Activated CD4-positive, alpha-beta T cell treated with anti-CD3 and anti-CD28 coated beads for 48 hours (primary cell): ENCODE results near the gene ADTRP.
"Not testable (repeated sequence)": the region's sequence is repeated elsewhere in the genome, so short reads cannot be mapped to it uniquely, and the experiment has no call there.

ENCODE experiments used
- DNase-seq: peaks from one replicate; pipeline ENCODE4 v3.0.0-alpha.2; 2020

Gene ADTRP

DNA sequence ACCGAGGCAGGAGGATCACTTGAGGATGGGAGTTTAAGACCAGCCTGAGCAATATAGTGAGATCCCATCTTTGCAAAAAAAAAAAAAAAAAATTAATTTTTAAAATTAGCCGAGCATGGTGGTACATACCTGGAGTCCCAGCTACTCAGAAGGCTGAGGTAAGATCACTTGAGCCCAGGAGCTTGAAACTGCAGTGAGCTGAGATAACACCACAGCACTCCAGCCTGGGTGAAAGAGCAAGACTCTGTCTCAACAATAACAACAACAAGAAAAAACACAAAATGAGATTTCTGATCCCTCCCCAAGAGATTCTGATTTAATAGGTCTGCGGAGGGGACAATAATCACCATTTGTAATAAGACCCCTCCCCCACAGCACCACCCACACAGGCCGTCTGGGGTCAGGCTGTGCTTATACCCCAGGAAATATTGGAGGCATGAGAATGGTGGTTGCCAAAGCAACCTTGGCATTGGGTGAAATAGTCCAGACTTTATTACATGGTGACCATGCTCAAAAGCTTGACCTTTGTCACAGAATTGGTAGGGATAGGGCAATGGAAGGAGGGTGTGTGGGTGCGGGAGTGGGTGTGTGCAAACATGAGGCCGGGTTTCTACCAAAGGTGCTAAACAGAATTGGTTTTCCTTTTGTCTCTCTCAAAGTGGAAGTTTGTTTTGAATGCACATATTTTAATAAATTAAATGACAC, 24.4 kb upstream of the ADTRP start:
- DNase-seq, result no peak

- not testable (repeated sequence) for DNase-seq
Measured at GRCh38 chr6:11800531-11800930, 21.9 kb upstream of the ADTRP start.

GRCh38 chr6:11798538-11798937, 19.9 kb upstream of the ADTRP start:
- DNase-seq, result no peak

- no peak for DNase-seq
Measured at GRCh38 chr6:11798096-11798495, 19.5 kb upstream of the ADTRP start.

DNA sequence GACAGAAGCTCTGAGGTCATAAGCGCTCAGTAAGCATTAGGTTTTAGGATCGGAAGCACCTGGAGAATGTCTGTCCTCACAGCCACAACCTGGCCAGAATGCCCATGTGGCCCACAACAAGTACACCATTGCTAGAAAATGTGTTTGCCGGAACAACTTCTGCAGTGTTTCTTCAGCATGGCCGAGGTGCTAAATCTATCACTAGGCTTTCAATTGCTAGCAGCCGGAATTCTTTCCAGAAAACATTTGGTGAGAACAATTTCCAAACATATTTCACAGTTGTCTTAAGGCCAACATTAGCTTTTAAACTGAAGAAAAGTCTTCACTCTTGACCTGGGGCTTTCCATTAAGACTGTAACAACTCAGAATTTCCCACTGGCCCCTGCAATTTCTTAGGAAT, 18.2 kb upstream of the ADTRP start:
- no peak for DNase-seq

- no peak for DNase-seq
Measured at GRCh38 chr6:11795403-11795802, 16.8 kb upstream of the ADTRP start.

- DNase-seq, result no peak
Measured at GRCh38 chr6:11793277-11793676, 14.7 kb upstream of the ADTRP start.

- DNase-seq, result peak; percentile 42
Measured at GRCh38 chr6:11791354-11792107, 12.9 kb upstream of the ADTRP start.

DNA sequence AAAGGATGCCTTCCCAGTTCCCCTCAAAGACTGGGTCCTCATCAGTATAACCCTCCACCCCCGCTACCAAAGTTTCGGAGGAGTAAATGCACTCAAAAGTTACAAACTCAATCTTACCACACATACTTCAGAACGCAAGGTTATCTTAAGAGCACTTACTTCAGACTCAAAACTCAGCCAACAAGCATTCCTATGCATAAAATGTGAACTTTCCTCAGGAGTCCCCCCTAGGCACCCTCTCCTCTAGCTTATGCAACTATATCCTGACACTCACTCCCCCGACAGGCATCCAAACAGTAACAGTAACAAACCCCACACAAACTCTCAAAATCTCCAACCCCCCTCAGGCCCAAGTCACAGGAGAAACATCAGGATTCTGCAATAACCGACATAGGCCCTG, 11.1 kb upstream of the ADTRP start:
- no peak for DNase-seq

- no peak for DNase-seq
Measured at GRCh38 chr6:11788043-11788442, 9.4 kb upstream of the ADTRP start.

GRCh38 chr6:11785774-11786579, 7.4 kb upstream of the ADTRP start:
- DNase-seq, result peak; percentile 52

- DNase-seq, result peak; percentile 51
Measured at GRCh38 chr6:11785415-11785773, 6.8 kb upstream of the ADTRP start.

DNA sequence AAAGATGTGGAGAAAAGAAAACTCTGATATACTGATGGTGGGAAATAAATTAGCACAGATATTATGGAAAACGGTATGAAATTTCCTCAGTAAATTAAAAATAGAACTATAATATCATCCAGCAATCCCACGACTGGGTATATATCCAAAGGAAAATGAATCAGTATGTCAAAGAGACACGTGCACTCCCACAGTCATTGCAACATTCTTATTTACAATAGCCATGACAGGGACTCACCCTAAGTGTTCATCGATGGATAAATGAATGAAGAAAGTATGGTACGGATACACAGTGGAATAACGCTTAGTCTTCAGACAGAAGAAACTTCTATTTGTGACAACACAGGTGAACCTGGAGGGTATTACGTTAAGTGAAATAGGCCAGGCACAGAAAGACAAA, 5.7 kb upstream of the ADTRP start:
- no peak for DNase-seq

DNA sequence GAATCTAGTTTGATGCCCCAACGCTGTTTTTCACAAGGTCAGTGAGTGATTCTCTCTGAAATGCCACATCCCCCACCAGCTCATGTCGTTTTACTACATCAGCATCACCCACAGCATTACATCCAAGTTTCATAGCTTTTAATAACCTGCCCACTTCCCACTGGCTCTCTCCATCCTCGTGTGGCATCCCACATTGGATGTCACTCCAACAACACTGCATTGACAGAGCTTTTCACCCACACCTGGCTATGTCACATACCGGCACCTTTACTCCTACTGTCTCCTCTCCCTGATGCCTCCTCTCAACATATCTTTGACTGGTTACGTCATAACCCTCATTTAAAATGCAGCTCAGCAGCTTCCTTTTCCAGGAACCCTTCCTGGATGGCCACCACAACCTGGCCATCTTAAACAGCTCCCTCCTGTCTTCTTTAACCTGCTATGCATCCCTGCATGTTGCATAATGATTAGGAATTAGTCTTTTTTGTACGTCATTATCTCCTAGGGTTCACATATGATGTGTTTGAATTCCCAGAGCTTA, 5.0 kb upstream of the ADTRP start:
- DNase-seq, result no peak

GRCh38 chr6:11782524-11782923, 3.9 kb upstream of the ADTRP start:
- no peak for DNase-seq

GRCh38 chr6:11780097-11780428, 1.5 kb upstream of the ADTRP start:
- DNase-seq, result no peak

- DNase-seq, result no peak
Measured at GRCh38 chr6:11779329-11780096, 910 bp upstream of the ADTRP start.

- DNase-seq, result no peak
Measured at GRCh38 chr6:11778036-11778435, 567 bp downstream of the ADTRP start.

- DNase-seq, result no peak
Measured at GRCh38 chr6:11775791-11776409, 2.7 kb downstream of the ADTRP start.

- DNase-seq, result no peak
Measured at GRCh38 chr6:11774426-11774825, 4.2 kb downstream of the ADTRP start.

DNA sequence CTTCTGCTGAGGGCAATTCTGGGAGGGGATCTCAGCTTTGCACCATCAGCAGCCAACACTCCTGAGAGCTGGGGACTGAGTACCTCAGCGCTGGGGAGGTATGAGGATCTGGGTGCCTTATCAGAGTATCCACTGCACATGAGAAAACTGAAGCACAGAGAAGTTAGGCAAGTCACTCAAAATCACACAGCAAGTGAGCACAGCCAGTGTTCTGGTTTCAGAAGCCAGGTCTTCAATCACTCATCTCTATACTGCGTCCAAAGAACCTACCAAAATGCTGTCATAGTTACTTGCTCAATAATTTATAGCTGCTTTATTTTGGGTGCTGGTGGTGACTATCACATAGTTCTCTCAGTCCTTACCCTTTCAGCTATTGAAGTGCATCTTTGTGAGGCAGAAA, 5.0 kb downstream of the ADTRP start:
- DNase-seq, result no peak

GRCh38 chr6:11773013-11773412, 5.6 kb downstream of the ADTRP start:
- no peak for DNase-seq
